ENCODE data around the gene SMYD1. TPM values are rescaled to one million over a fixed set of nuclear protein-coding genes. Genes with fewer than 3 reads are reported as not detected.

Gene SMYD1
- total RNA-seq, 1 experiment from 2014 or later: not detected

- TF ChIP-seq, protein P1, sequence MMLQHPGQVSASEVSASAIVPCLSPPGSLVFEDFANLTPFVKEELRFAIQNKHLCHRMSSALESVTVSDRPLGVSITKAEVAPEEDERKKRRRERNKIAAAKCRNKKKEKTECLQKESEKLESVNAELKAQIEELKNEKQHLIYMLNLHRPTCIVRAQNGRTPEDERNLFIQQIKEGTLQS (IDR thresholded peaks at IDR 0.05): no peak
- TF ChIP-seq SRF (IDR thresholded peaks at IDR 0.05; ENCODE audit: low read depth): no peak
- no peak for TF ChIP-seq EZH2phosphoT487 (IDR thresholded peaks at IDR 0.05; ENCODE audit: borderline replicate concordance)
- TF ChIP-seq EGR1 (IDR thresholded peaks at IDR 0.05; ENCODE audit: low read depth): no peak
- no peak for TF ChIP-seq JUND (IDR thresholded peaks at IDR 0.05)
- no peak for TF ChIP-seq CTCF (IDR thresholded peaks at IDR 0.05 in 2 of 3, conservative IDR thresholded peaks at IDR 0.05 in 1 of 3; ENCODE audit: borderline replicate concordance in 1 of 3, insufficient read depth in 1 of 3, low read depth in 2 of 3, low read length in 2 of 3)
- TF ChIP-seq REST (IDR thresholded peaks at IDR 0.05; ENCODE audit: low read depth): no peak
- TF ChIP-seq POLR2AphosphoS5 (IDR thresholded peaks at IDR 0.05; ENCODE audit: low read depth, low read length): no peak
- TF ChIP-seq ZFX (IDR thresholded peaks at IDR 0.05): no peak
- TF ChIP-seq SIN3A (IDR thresholded peaks at IDR 0.05; ENCODE audit: low read depth): no peak
- no peak for TF ChIP-seq FOSL1 (IDR thresholded peaks at IDR 0.05; ENCODE audit: low read depth)
- TF ChIP-seq ZNF274 (IDR thresholded peaks at IDR 0.05; ENCODE audit: low read depth, low read length): no peak
- no peak for TF ChIP-seq TCF7L2 (IDR thresholded peaks at IDR 0.05; ENCODE audit: borderline replicate concordance, extremely low read depth, insufficient read depth, insufficient read length)
- TF ChIP-seq RAD21 (IDR thresholded peaks at IDR 0.05; ENCODE audit: low read depth): no peak
- no peak for TF ChIP-seq POLR2A (IDR thresholded peaks at IDR 0.05; ENCODE audit: borderline replicate concordance, extremely low read depth, insufficient read depth, insufficient read length)
- TF ChIP-seq MAX (IDR thresholded peaks at IDR 0.05): no peak
- no peak for TF ChIP-seq EZH2 (IDR thresholded peaks at IDR 0.05)
- TF ChIP-seq SP1 (IDR thresholded peaks at IDR 0.05; ENCODE audit: low read depth): no peak
- TF ChIP-seq YY1 (IDR thresholded peaks at IDR 0.05; ENCODE audit: extremely low read depth, insufficient replicate concordance, low read depth, low read length): no peak
- TF ChIP-seq CBX3 (IDR thresholded peaks at IDR 0.05; ENCODE audit: low read depth): no peak
- Histone ChIP-seq H3K9me3 (ENCODE audit: control insufficient read depth in 1 of 2, insufficient read depth in 1 of 2, low read depth in 1 of 2, low read length in 2 of 2) (no peaks in the 10 kb centered on the region; a peak in 2 of 4 replicates), H3K4me2 (ENCODE audit: low read length) (no peak overlapping the region), H4K20me1 (ENCODE audit: insufficient read depth) (no peaks in the 10 kb centered on the region), H3K36me3 (ENCODE audit: control insufficient read depth in 1 of 2, insufficient read depth in 2 of 2, low read length in 2 of 2) (no peaks in the 10 kb centered on the region), H3K4me1 (ENCODE audit: control insufficient read depth in 1 of 2, insufficient read depth in 2 of 2, low read length in 2 of 2) (no peaks in the 10 kb centered on the region), H3K27ac (ENCODE audit: low read depth, low read length) (no peak overlapping the region), H3K9me2 (ENCODE audit: insufficient read depth) (no peaks in the 10 kb centered on the region), H3K9ac (ENCODE audit: low read length) (no peak overlapping the region), H3K4me3 (replicated peaks in 1 of 2; ENCODE audit: low read depth in 1 of 2, low read length in 2 of 2) (no peak overlapping the region), H3K27me3 (ENCODE audit: insufficient read depth, low read length) (no peaks in the 10 kb centered on the region), H3K79me2 (ENCODE audit: insufficient read depth, low read length) (no peaks in the 10 kb centered on the region), H2AFZ (ENCODE audit: low read depth, low read length, poor library complexity, severe bottlenecking) (no peak overlapping the region)
- DNase-seq (ENCODE audit: low read depth, low spot score) (no peak), ATAC-seq (no peak)
- ChIA-PET RAD21 (ENCODE audit: low non-redundant PET in 1 of 2, low total read pairs in 2 of 2, uncharacterized antibody in 2 of 2, unreplicated experiment in 2 of 2) (no interaction called here), POLR2A (no interaction called here), CTCF (no interaction called here)
- intact Hi-C loops (cut with micrococcal nuclease): no loop called here
- BruUV-seq (replicated peaks): no TSS peak
Observed at GRCh38 chr2:88148929-88149438, 81.4 kb downstream of the SMYD1 start.

All from HCT116 (cell line).